GM21526 (cell line): ENCODE measurements around the gene PRKAG2.

Experiments
- ATAC-seq: cut with Tn5 transposase; IDR thresholded peaks from one replicate; pipeline ENCODE4 v1.9.1; 2021; ENCODE audit warnings: moderate library complexity; ENCODE audit not compliant: unreplicated experiment, low FRiP score

PRKAG2 gene

GRCh38 chr7:151621961-151622360, 255.0 kb downstream of the PRKAG2 start:
- no peak for ATAC-seq

DNA sequence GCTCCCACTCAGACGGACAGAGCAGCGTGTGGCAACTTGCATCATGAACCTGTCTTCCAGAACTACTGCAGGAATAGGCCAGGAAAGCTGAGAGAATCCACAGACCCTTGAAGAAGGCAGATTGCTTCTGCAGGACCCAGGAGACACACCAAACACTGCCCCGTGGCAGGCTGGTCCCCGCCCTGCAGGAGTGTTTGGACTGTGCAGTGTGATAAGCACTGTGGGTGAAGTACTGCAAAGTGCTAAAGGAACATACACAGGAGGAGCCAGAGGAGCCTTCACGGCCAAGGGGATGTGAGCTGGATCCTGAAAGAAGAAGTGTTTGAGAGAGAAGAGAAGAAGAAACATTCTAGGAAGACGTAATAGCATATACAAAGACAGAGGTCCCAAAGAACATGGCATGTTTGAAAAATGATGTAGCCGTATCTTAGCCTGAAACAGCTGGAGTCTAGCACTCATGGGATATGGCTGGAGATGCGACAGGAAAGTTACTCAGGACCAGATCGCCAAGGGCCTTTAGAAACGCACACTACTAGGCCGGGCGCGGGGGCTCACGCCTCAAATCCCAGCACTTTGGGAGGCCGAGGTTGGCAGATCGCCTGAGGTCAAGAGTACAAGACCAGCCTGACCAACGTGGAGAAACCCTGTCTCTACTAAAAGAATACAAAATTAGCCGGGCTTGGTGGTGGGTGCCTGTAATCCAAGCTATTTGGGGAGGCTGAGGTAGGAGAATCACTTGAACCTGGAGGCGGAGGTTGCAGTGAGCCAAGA, 260.3 kb downstream of the PRKAG2 start:
- ATAC-seq = no peak

GRCh38 chr7:151615784-151616183, 261.1 kb downstream of the PRKAG2 start:
- no peak for ATAC-seq

DNA sequence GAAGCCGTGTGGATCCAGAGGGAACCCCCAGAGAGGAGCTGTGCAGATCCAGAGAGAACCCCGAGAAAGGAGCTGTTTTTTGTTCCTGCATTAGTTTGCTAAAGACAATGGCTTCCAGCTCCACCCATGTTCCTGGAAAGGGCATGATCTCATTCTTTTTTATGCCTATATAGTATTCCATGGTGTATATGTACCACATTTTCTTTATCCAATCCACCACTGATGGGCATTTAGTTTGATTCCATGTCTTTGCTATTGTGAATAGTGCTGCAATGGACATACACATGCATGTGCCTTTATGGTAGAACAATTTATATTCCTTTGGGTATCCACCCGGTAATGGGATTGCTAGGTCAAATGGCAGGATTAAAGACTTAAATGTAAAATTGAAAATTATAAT, 261.9 kb downstream of the PRKAG2 start:
- ATAC-seq = no peak

GRCh38 chr7:151614019-151614418, 262.9 kb downstream of the PRKAG2 start:
- ATAC-seq = no peak

GRCh38 chr7:151611878-151612277, 265.0 kb downstream of the PRKAG2 start:
- ATAC-seq = no peak

- no peak for ATAC-seq
Observed at GRCh38 chr7:151611041-151611440, 265.9 kb downstream of the PRKAG2 start.

DNA sequence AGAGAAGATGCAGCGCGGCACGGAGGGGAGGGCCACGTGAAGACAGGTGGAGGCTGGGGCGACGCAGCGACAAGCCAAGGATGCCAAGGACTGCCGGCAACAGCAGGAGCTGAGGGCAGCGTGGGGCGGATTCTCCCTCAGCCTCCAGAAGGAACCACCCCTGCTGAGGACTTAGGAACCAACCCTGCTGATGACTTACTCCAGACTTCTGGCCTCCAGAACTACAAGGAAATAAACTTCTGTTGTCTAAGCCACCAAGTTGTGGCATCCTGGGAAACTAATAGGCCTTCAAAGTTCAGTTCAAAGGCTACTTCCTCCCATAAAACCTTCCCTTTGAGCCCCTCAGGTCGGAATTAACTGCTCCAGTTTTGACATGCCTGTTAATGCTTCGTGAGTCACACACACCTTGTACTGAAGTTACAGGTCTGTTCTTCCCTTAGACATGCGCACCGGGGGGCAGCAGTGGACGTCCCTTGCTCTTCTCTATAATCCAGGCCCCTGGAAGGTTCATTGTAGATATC, 268.8 kb downstream of the PRKAG2 start:
- ATAC-seq = no peak

- no peak for ATAC-seq
Observed at GRCh38 chr7:151607464-151607867, 269.4 kb downstream of the PRKAG2 start.

DNA sequence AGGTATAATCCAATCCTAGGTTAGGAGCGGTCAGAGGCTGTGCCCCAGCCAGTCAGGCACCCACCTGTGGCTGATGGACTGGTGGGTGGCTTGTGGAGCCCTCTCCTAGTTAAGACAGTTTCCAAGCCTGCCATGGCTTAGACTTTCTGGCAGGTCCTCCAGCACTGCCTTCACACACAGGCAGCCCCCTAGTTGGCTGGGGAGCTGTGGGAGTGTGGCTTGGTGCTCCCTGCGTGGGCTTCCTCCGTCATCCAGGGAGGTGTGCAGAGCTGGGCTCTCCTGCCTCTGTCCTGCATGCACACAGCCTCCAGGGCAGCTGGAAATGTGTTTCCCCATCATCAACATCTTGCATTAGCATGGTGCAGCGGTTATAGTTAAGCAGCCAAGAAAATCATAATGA, 273.0 kb downstream of the PRKAG2 start:
- ATAC-seq = no peak

DNA sequence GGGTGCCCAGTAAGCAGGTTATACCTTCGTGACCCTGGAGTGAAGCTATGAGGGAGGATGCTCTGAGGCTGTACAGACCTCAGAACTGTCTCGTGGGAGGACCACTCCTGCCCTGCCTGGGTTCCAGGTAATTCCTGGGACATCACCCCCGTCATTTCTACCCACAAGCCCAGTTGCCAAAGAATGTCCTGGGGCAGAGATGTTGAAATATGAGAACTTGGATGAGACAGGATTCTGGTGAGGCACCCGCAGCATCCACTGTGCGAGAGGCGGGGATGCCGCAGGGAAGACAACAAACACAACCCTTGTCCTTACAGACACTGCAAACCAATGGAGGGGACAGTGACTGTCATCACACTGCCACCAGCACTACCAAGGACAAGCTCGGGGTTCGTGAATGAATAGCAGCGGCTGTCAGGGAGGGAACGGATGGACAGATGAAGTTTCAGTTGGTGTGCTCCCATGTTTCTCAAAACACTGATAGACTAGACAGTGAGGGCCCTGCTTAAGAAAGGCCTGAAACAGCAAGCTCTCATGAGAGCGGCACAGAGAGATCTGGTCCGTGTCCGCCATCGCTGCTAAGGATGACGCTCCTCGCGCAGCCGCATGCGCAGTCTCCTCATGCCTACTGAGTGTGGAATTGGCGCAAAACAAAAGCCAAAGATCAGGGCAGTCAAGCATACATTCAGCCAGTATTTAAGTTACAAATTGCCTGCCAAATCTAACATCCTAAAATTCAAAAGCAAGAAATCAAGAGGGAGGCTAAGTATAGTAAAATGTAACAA, 275.2 kb downstream of the PRKAG2 start:
- no peak for ATAC-seq

- no peak for ATAC-seq
Observed at GRCh38 chr7:151600331-151600730, 276.6 kb downstream of the PRKAG2 start.

DNA sequence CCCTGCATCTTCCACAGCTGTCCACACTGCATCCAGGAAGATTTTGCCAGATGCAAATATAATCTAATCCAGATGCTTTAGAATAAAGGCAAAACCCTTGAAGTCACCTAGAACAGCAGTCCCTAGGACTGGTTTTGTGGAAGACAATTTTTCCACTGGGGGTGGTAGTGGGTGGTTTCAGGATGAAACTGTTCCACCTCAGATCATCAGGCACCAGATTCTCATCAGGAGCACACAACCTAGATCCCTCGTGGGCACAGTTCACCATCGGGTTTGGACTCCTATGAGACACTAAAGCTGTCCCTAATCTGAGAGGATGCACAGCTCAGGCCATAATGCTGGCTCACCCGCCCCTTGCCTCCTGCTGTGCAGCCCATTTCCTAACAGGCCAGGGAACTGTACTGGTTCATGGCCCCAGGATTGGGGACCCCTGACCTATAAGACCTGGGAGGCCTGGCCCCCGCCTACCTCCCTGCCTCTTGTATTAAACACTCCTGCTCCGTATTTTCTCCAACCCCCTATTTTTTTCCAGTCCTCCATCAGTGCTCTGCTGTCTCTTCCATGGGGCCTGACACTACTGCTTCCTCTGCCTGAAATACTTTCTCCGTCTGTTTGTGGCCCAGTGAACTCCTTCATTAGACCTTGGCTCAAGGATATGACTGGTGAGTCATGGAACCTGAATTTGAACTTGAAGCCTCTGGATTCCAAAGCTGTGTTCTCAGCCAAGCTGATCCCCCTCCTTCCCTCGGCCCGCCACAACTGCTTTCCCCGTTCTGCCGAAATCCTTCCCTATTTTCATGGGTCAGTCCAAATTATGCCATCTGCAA, 277.3 kb downstream of the PRKAG2 start:
- no peak for ATAC-seq

GRCh38 chr7:151597541-151598444, 279.1 kb downstream of the PRKAG2 start:
- no peak for ATAC-seq

DNA sequence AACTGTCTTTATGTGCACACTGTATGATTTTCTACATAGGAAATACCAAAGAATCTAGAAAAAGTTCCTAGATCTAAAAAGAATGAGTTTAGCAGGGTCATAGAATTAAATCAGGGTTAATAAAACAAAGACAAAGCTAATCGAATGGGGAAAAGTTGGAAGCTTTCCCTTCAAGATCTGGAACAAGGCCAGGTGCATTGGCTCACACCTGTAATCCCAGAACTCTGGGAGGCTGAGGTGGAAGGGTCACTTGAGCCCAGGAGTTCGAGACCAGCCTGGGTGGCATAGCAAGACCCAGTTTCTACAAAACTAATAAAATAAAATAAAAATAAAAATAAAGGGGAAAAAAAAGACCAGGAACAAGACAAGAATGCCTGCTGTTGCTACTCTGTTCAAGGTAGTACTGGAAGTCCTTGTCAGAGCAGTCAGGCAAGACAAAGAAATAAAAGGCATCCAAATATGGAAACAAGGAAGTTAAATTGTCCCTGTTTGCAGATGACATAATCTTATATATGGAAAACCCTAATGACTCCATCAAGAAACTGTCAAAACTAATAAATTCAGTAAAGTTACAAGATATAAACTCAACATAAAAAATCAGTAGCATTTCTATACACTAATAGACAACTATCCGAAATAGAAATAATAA, 281.1 kb downstream of the PRKAG2 start:
- no peak for ATAC-seq

DNA sequence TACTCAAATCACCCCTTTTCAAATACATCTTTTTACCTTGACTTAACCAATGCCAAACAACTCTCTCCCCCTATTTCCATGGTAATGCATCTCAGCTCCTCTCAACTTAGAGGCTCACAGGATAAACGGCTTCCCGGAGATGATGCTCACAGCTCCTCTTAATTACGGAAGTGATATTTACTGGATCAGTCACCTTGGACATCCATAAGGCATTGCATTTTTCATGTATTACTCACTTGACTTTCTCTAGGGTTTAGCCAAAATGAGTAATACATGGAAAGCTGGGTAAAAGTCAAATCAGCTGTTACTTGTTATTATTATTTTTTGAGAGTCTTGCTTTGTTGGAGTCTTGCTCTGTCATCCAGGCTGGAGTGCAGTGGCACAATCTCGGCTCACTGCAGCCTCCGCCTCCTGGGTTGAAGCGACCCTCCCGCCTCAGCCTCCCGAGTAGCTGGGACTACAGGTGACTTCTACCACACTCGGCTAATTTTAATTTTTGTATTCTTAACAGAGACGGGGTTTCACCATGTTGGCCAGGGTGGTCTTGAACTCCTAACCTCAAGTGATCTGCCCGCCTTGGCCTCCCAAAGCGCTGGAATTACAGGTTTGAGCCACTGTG, 283.9 kb downstream of the PRKAG2 start:
- no peak for ATAC-seq

GRCh38 chr7:151592330-151592729, 284.6 kb downstream of the PRKAG2 start:
- ATAC-seq = no peak

DNA sequence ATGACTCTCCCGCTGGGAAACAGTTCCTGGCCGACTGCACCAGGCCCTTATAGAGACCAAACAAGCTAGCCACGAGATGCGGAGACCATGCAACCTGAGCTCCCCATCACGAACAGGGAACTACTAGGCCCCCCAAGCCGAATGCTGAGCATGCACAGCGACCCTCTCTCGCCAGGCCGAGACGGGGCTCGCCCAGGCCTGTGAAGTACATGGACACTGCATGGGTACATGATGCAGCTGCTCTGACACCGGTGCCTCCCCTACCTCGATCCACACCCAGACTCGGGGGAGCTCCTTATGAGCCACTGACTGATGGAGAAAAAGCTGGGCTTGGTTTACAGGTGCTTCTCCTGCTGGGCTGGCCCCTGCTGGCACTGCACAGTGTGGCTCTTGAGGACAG, 285.0 kb downstream of the PRKAG2 start:
- ATAC-seq = no peak
